GM23338 (cell line): ENCODE results near the gene CMIP. TPM values are rescaled to one million over a fixed set of nuclear protein-coding genes. Genes with fewer than 3 reads are reported as not detected.

Experiments used
- ATAC-seq: fragments of 200-7000 bp; cut with Tn5 transposase; 3 replicates; pipeline ENCODE4 v1.9.1; 2020
- DNase-seq: peaks from one replicate; pipeline ENCODE4 v3.0.0-alpha.2; 2015; ENCODE audit warnings: low spot score
- H2AFZ ChIP-seq: fragments of 200-600 bp; sonication (generic); 2 replicates; pipeline ENCODE4 v1.8.0; 2016; ENCODE audit warnings: antibody characterized with exemption, mild to moderate bottlenecking, moderate library complexity
- H3F3A ChIP-seq: fragments of 200-600 bp; sonication (generic); replicated peaks from 2 replicates; pipeline ENCODE4 v1.8.0; 2017; ENCODE audit warnings: antibody characterized with exemption, mixed run types, low read depth
- H3K27ac ChIP-seq: fragments of 200-600 bp; sonication (generic); 2 replicates; pipeline ENCODE4 v1.6.1; 2016; ENCODE audit warnings: low read depth
- H3K27me3 ChIP-seq: fragments of 200-600 bp; sonication (generic); 2 replicates; pipeline ENCODE4 v1.8.0; 2016; ENCODE audit warnings: mild to moderate bottlenecking, mixed run types, moderate library complexity; ENCODE audit not compliant: insufficient read depth
- H3K36me3 ChIP-seq: fragments of 200-600 bp; sonication (generic); 2 replicates; pipeline ENCODE4 v1.8.0; 2016; ENCODE audit warnings: mild to moderate bottlenecking; ENCODE audit not compliant: insufficient read depth
- H3K4me1 ChIP-seq: fragments of 200-600 bp; sonication (generic); 2 replicates; pipeline ENCODE4 v1.8.0; 2016; ENCODE audit warnings: mild to moderate bottlenecking, moderate library complexity; ENCODE audit not compliant: insufficient read depth
- H3K4me2 ChIP-seq: fragments of 200-600 bp; sonication (generic); 2 replicates; pipeline ENCODE4 v1.7.1; 2017; ENCODE audit warnings: mixed run types
- H3K4me3 ChIP-seq: fragments of 200-600 bp; sonication (generic); 2 replicates; pipeline ENCODE4 v1.6.1; 2016; ENCODE audit warnings: mixed run types
- H3K79me2 ChIP-seq: fragments of 200-600 bp; sonication (generic); replicated peaks from 2 replicates; pipeline ENCODE4 v1.8.0; 2017; ENCODE audit warnings: mild to moderate bottlenecking; ENCODE audit not compliant: insufficient read depth
- H3K9me2 ChIP-seq: fragments of 200-600 bp; sonication (generic); 2 replicates; pipeline ENCODE4 v1.8.0; 2017; ENCODE audit not compliant: insufficient read depth
- H4K20me1 ChIP-seq: fragments of 200-600 bp; sonication (generic); replicated peaks from 2 replicates; pipeline ENCODE4 v1.8.0; 2017; ENCODE audit warnings: mild to moderate bottlenecking; ENCODE audit not compliant: insufficient read depth
- H3K27ac Mint-ChIP-seq: 2 replicates; pipeline ENCODE4 v1.8.0; 2020; ENCODE audit warnings: inconsistent platforms, mild to moderate bottlenecking, moderate library complexity, mixed read lengths
- H3K27me3 Mint-ChIP-seq: 3 replicates; pipeline ENCODE4 v1.8.0; 2022; ENCODE audit warnings: low read depth, mild to moderate bottlenecking, moderate library complexity, mixed read lengths, inconsistent platforms; ENCODE audit not compliant: insufficient read depth, poor library complexity
- H3K36me3 Mint-ChIP-seq: 3 replicates; pipeline ENCODE4 v1.8.0; 2021; ENCODE audit warnings: low read depth, mild to moderate bottlenecking, inconsistent platforms, moderate library complexity, mixed read lengths
- H3K4me1 Mint-ChIP-seq: 3 replicates; pipeline ENCODE4 v1.8.0; 2020; ENCODE audit warnings: mild to moderate bottlenecking, inconsistent platforms, mixed read lengths
- H3K4me3 Mint-ChIP-seq: 3 replicates; pipeline ENCODE4 v1.8.0; 2021; ENCODE audit warnings: moderate library complexity, mild to moderate bottlenecking, inconsistent platforms, mixed read lengths
- H3K9me3 Mint-ChIP-seq: 3 replicates; pipeline ENCODE4 v1.8.0; 2020; ENCODE audit warnings: moderate library complexity, mild to moderate bottlenecking, inconsistent platforms, mixed read lengths
- CREB1 ChIP-seq: fragments of 250-450 bp; sonication (Bioruptor Pico); IDR thresholded peaks from 2 replicates; pipeline ENCODE4 v1.5.0; 2020; ENCODE audit warnings: low read depth, mild to moderate bottlenecking, moderate library complexity
- CTCF ChIP-seq, 2 experiments: fragments of 200-600 bp in 1 of 2; sonication (generic) in 1 of 2; conservative IDR thresholded peaks; 2 replicates each; pipeline versions ENCODE4 v1.5.1 to v1.6.1; 2016 to 2017; ENCODE audit warnings: antibody characterized with exemption in 2 of 2, low read depth in 2 of 2, mild to moderate bottlenecking in 2 of 2, moderate library complexity in 1 of 2
- ETS1 ChIP-seq: IDR thresholded peaks from 2 replicates; pipeline ENCODE4 v1.6.1; 2016; ENCODE audit warnings: antibody characterized with exemption
- EZH2 ChIP-seq: fragments of 200-600 bp; sonication (generic); IDR thresholded peaks from one replicate; pipeline ENCODE4 v1.8.0; 2017; ENCODE audit warnings: antibody characterized with exemption, mild to moderate bottlenecking, low read depth; ENCODE audit not compliant: unreplicated experiment
- EZH2phosphoT487 ChIP-seq: fragments of 200-600 bp; sonication (generic); IDR thresholded peaks from one replicate; pipeline ENCODE4 v1.8.1; 2018; ENCODE audit warnings: antibody characterized with exemption; ENCODE audit not compliant: unreplicated experiment
- JUNB ChIP-seq: IDR thresholded peaks from one replicate; pipeline ENCODE4 v1.6.1; 2016; ENCODE audit warnings: antibody characterized with exemption; ENCODE audit not compliant: unreplicated experiment
- NANOG ChIP-seq: IDR thresholded peaks from 2 replicates; pipeline ENCODE4 v1.6.1; 2016; ENCODE audit warnings: antibody characterized with exemption, borderline replicate concordance
- POLR2AphosphoS5 ChIP-seq: IDR thresholded peaks from 2 replicates; pipeline ENCODE4 v1.6.1; 2016; ENCODE audit warnings: antibody characterized with exemption, low read depth
- REST ChIP-seq: IDR thresholded peaks from one replicate; pipeline ENCODE4 v1.6.1; 2018; ENCODE audit warnings: antibody characterized with exemption; ENCODE audit not compliant: unreplicated experiment
- STAT1 ChIP-seq: IDR thresholded peaks from one replicate; pipeline ENCODE4 v1.6.1; 2016; ENCODE audit warnings: antibody characterized with exemption; ENCODE audit not compliant: unreplicated experiment
- ZNF114 ChIP-seq: fragments of 250-450 bp; sonication (Bioruptor Pico); IDR thresholded peaks from 2 replicates; pipeline ENCODE4 v1.5.0; 2020; ENCODE audit warnings: mild to moderate bottlenecking, moderate library complexity
- ZNF331 ChIP-seq: fragments of 250-450 bp; sonication (Bioruptor Pico); IDR thresholded peaks from 2 replicates; pipeline ENCODE4 v1.5.0; 2020; ENCODE audit warnings: low read depth, mild to moderate bottlenecking, moderate library complexity
- ZNF462 ChIP-seq: fragments of 250-450 bp; sonication (Bioruptor Pico); IDR thresholded peaks from 2 replicates; pipeline ENCODE4 v1.5.0; 2020; ENCODE audit warnings: mild to moderate bottlenecking, moderate library complexity
- polyA plus RNA-seq: library from polyadenylated mRNA; unstranded; fragments of >200 nt; fragmentation: Nextera tagmentation; extraction: Ambion mirVana; gene quantifications from 2 replicates; pipeline ENCODE4 v1.2.1, GENCODE V29; 2016
- total RNA-seq: library from RNA; depleted of rRNA; stranded (reverse); fragments of >200 nt; shearing (Covaris generic); gene quantifications from 2 replicates; pipeline ENCODE4 v1.2.3, GENCODE V29; 2014

Gene CMIP
- total and polyA plus RNA-seq, 2 experiments from 2014 or later, result 9.5 to 62.3 TPM

GRCh38 chr16:81614171-81614570 lies 169.6 kb downstream of the CMIP start:
- Histone ChIP-seq H3K9me2 (no peaks in the 10 kb centered on the region), H2AFZ (no peak overlapping the region), H3K27ac (no peak overlapping the region), H3K36me3 (no peaks in the 10 kb centered on the region), H3K27me3 (no peaks in the 10 kb centered on the region), H3K4me1 (no peaks in the 10 kb centered on the region), H3K4me2 (no peak overlapping the region), H3K79me2 (peaks cover 9% of the 10 kb centered on the region), H3K4me3 (no peak overlapping the region), H3F3A (peaks cover 3% of the 10 kb centered on the region; the same call in 1 of the 2 replicates), H4K20me1 (peaks cover 13% of the 10 kb centered on the region)
- H3K4me1 Mint-ChIP-seq, result no peaks in the 10 kb centered on the region
- no peaks in the 10 kb centered on the region; the same call in 2 of the 3 replicates for H3K9me3 Mint-ChIP-seq
- TF ChIP-seq STAT1, result no peak
- TF ChIP-seq ZNF114 (CRISPR knock-in tag), result no peak
- TF ChIP-seq NANOG, result no peak
- no peak for TF ChIP-seq ZNF331 (CRISPR knock-in tag)
- no peak for TF ChIP-seq POLR2AphosphoS5
- TF ChIP-seq CTCF (conservative IDR thresholded peaks at IDR 0.05; ENCODE audit: low read depth in 2 of 2), result no peak
- no peak for TF ChIP-seq ETS1
- TF ChIP-seq REST, result no peak
- no peak for TF ChIP-seq EZH2phosphoT487
- no peak for TF ChIP-seq ZNF462 (CRISPR knock-in tag)
- no peak for TF ChIP-seq EZH2
- no peak for TF ChIP-seq CREB1 (CRISPR knock-in tag)
- no peak for TF ChIP-seq JUNB
- H3K27ac Mint-ChIP-seq, result no peak overlapping the region
- H3K4me3 Mint-ChIP-seq, result no peak overlapping the region
- ATAC-seq, result no peak
- H3K36me3 Mint-ChIP-seq, result peaks cover 23% of the 10 kb centered on the region
- H3K27me3 Mint-ChIP-seq, result peaks cover 5% of the 10 kb centered on the region
- no peak for DNase-seq
